T-helper 1 cell (primary cell): ENCODE results near the gene SLC5A8.
"Not testable (repeated sequence)": the region's sequence is repeated elsewhere in the genome, so short reads cannot be mapped to it uniquely, and the experiment has no call there.

ENCODE experiments used
- DNase-seq, 5 donors: peaks; one replicate each; pipeline ENCODE4 v3.0.0-alpha.2; 2012 to 2020

The SLC5A8 gene

GRCh38 chr12:101166866-101167265 is 43.2 kb downstream of the SLC5A8 start:
- no peak for DNase-seq

- DNase-seq: no peak
Measured at GRCh38 chr12:101165319-101165718, 44.7 kb downstream of the SLC5A8 start.

GRCh38 chr12:101145777-101146431 is 64.1 kb downstream of the SLC5A8 start:
- not testable (repeated sequence) for DNase-seq

- DNase-seq: no peak
Measured at GRCh38 chr12:101127521-101128219, 82.4 kb downstream of the SLC5A8 start.

- no peak for DNase-seq
Measured at GRCh38 chr12:101117842-101118241, 92.2 kb downstream of the SLC5A8 start.

- no peak for DNase-seq
Measured at GRCh38 chr12:101116911-101117310, 93.1 kb downstream of the SLC5A8 start.

GRCh38 chr12:101115326-101115725 is 94.7 kb downstream of the SLC5A8 start:
- DNase-seq: no peak

- no peak for DNase-seq
Measured at GRCh38 chr12:101111441-101111840, 98.6 kb downstream of the SLC5A8 start.

GRCh38 chr12:101110866-101111265 is 99.2 kb downstream of the SLC5A8 start:
- DNase-seq: no peak

GRCh38 chr12:101108130-101108529 is 101.9 kb downstream of the SLC5A8 start:
- no peak for DNase-seq

- DNase-seq: no peak
Measured at GRCh38 chr12:101107032-101107763, 102.8 kb downstream of the SLC5A8 start.
